ENCODE measurements around the gene COG4.

GRCh38 chr16:70526403-70526802, 3.0 kb upstream of the COG4 start:
- no peak for TF ChIP-seq CTCF (IDR thresholded peaks at IDR 0.05; ENCODE audit: borderline replicate concordance, extremely low read depth, low read length, poor library complexity, severe bottlenecking)
- TF ChIP-seq EZH2 (IDR thresholded peaks at IDR 0.05; ENCODE audit: borderline replicate concordance, low read depth, low read length, severe bottlenecking): no peak
